ENCODE data around the gene TF.

TF gene

GRCh38 chr3:133820129-133820528, 73.9 kb downstream of the TF start:
- no peak for DNase-seq

- no peak for DNase-seq
Measured at GRCh38 chr3:133820889-133821675, 74.9 kb downstream of the TF start.

GRCh38 chr3:133821767-133822638, 75.8 kb downstream of the TF start:
- DNase-seq: no peak

- no peak for DNase-seq
Measured at GRCh38 chr3:133824961-133825485, 78.8 kb downstream of the TF start.

- no peak for DNase-seq
Measured at GRCh38 chr3:133825969-133826727, 80.0 kb downstream of the TF start.

- no peak for DNase-seq
Measured at GRCh38 chr3:133827136-133827535, 80.9 kb downstream of the TF start.

GRCh38 chr3:133827684-133828083, 81.5 kb downstream of the TF start:
- DNase-seq: no peak

GRCh38 chr3:133828576-133829309, 82.5 kb downstream of the TF start:
- no peak for DNase-seq

GRCh38 chr3:133829310-133829707, 83.1 kb downstream of the TF start:
- no peak for DNase-seq

- no peak for DNase-seq
Measured at GRCh38 chr3:133830071-133830470, 83.9 kb downstream of the TF start.

- no peak for DNase-seq
Measured at GRCh38 chr3:133831966-133832801, 86.0 kb downstream of the TF start.

- no peak for DNase-seq
Measured at GRCh38 chr3:133832802-133833144, 86.6 kb downstream of the TF start.

GRCh38 chr3:133833267-133833666, 87.1 kb downstream of the TF start:
- no peak for DNase-seq

- no peak for DNase-seq
Measured at GRCh38 chr3:133833880-133834620, 87.9 kb downstream of the TF start.

GRCh38 chr3:133834621-133835417, 88.6 kb downstream of the TF start:
- DNase-seq: no peak

GRCh38 chr3:133835418-133835743, 89.2 kb downstream of the TF start:
- no peak for DNase-seq

GRCh38 chr3:133835961-133836360, 89.8 kb downstream of the TF start:
- DNase-seq: no peak

- DNase-seq: no peak
Measured at GRCh38 chr3:133836497-133837158, 90.4 kb downstream of the TF start.

- DNase-seq: no peak
Measured at GRCh38 chr3:133837487-133838295, 91.5 kb downstream of the TF start.
